ENCODE results near the gene ELANE.
"Not testable (repeated sequence)": the region's sequence is repeated elsewhere in the genome, so short reads cannot be mapped to it uniquely, and the experiment has no call there.

ELANE gene

DNA sequence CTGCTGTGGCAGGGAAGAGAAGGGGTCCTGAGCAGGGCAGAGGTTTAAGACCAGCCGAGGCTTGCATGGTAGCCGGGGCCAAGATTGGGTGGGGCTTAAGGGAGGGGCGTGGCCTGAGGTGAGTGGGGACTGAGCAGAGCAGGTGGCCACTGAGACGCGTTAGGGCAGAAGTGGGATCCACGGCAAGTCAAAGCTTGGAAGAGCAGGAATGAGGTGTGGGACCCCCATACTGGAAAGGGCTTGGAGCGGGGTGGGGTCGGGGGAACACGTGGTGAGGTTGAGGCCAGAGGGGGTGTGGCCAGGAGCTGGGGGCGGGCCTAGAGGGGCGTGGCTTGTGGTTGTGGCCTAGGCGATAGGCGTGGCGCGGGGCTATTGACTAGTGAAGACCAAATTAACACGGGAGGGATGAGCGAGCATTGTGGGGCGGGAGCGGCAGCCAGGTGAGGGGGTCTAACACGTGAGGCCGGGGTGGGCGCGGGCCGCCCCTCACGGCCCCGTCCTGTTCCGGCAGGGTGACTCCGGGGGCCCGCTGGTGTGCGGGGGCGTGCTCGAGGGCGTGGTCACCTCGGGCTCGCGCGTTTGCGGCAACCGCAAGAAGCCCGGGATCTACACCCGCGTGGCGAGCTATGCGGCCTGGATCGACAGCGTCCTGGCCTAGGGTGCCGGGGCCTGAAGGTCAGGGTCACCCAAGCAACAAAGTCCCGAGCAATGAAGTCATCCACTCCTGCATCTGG is 10.6 kb downstream of the ELANE start:
- peak; percentile 63 to 65 for DNase-seq (ENCODE audit: low read depth in 2 of 2)

DNA sequence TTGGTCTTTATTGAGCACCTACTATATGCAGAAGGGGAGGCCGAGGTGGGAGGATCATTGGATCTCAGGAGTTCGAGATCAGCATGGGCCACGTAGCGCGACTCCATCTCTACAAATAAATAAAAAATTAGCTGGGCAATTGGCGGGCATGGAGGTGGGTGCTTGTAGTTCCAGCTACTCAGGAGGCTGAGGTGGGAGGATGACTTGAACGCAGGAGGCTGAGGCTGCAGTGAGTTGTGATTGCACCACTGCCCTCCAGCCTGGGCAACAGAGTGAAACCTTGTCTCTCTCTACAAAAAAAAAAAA is 11.2 kb downstream of the ELANE start:
- DNase-seq (ENCODE audit: low read depth in 2 of 2): no peak

DNA sequence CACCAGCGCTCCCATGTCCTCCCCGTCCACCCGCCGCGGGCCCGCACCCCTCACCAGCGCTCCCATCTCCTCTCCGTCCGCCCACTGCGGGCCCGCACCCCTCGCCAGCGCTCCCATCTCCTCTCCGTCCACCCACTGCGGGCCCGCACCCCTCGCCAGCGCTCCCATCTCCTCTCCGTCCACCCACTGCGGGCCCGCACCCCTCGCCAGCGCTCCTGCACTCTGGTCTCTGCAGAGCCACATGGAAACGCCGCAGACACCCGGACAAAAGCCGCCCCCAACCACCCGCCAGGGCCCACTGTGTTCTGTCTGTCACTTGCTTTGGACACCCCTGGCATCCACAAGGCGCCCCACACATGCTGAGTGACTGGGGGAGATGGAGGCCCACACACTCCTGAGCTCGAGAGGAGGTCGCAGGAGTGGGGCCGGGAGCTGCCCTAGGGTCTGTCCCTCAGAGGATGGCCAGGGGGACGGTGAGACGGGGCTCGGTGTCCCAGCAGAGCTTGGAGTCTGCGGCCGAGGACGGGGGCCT is 14.7 kb downstream of the ELANE start:
- DNase-seq (ENCODE audit: low read depth in 2 of 2): no peak

DNA sequence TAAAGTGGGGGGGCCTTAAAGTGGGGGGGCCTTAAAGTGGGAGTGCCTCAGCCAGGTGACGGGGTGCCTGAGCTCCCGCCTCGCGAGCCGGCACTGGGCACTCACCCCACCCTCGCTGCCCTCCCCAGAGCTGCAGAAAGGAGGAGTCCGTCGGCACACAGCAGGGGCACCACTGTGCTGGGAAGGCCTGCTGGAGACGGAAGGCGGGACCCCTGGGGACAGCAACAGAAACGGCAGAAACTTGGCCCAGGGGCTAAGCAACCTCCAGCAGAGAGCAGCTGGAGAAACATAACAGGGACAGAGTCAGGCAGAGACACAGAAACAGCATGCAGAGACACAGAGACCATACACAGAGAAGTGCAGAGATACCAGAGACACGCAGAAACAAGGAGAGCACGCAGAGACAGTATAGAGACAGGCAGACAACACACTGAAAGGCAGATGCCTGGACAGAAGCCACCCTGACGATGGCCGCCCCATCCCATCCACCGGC is 15.2 kb downstream of the ELANE start:
- no peak for DNase-seq (ENCODE audit: low read depth in 2 of 2)

- no peak for DNase-seq (ENCODE audit: low read depth in 2 of 2)
These were observed 15.9 kb downstream of the ELANE start for GRCh38 chr19:867855-868457.

DNA sequence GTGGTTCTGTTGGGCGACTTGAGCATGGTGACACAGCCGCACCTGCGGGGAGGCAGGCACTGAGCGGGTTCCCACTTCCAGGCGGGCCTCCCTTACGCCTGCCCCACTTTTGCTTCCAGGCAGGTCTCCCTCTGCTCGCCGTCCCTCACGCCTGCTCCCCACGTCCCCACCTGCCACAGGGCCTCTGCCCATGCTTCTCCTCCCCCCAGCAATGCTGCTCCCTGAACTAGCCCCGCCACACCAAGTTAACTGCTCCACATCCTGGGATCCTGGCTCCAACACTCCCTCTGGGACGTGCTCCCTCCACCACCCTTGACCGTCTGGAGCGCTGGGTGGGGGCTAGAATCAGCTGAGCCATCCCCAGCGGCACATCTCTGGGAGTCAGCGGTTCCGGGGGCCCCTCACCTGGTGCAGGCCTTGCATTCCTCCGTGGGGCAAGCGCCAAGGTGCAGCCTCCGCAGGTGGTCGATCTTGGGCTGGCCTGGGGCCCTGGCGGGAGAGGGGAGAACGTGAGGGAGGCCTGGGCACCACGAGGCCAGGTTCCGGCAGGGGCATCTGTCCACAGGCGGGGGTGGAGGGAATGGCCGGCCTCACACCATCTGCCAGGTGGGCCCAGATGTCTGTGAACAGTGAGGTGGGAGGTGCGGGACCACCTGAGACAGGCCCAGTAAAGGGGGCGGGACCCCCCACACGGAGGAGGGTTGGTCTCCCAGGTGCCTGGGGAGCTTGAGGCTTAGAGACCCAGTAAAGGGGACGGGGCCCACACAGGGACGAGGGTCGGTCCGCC is 16.5 kb downstream of the ELANE start:
- no peak for DNase-seq (ENCODE audit: low read depth in 2 of 2)

- no peak for DNase-seq (ENCODE audit: low read depth in 2 of 2)
These were observed 17.4 kb downstream of the ELANE start for GRCh38 chr19:869245-870177.

- DNase-seq (ENCODE audit: low read depth in 2 of 2): no peak
These were observed 18.2 kb downstream of the ELANE start for GRCh38 chr19:870314-870713.

DNA sequence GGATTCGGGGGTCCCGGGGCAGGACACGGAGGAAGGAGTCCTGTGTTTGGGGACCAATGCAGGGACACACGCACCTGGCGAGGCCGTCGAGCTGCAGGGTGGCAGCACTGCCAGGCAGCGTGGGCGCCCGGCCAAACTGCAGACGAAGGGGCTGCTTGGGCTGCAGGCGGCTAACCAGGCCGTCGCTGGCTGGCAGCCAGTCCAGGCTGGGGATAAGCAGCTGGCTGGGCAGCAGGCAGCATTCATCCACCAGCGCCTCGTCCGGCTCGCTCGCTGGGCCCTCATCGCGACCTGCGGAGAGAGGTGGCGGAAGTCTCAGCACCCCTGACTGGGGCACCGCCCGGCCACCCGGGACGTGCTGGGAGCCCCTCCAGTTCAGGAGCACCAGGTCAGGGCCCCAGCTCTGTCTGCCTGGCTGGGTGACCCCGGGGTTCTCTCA is 18.9 kb downstream of the ELANE start:
- DNase-seq (ENCODE audit: low read depth in 2 of 2): no peak

GRCh38 chr19:871446-872265 is 19.6 kb downstream of the ELANE start:
- no peak for DNase-seq (ENCODE audit: low read depth in 2 of 2)

- peak; percentile 45 to 60 for DNase-seq (ENCODE audit: low read depth in 2 of 2)
These were observed 20.3 kb downstream of the ELANE start for GRCh38 chr19:872266-872951.

DNA sequence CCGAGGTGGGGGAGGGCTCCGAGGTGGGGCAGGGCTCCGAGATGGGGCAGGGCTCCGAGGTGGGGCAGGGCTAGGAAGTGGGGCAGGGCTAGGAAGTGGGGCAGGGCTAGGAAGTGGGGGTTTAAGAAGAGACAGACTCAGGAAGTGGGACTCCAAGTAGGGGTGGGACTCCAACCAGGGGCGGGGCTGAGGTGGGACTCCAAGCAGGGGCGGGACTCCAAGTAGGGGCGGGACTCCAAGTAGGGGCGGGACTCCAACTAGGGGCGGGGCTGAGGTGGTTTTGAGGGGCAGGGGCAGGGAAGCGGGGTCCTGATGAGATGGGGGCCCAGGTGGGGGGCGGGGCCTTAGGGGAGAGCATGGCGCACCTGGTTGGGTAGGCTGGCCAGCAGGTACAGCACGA is 21.0 kb downstream of the ELANE start:
- peak in 1 of 2 donors; percentile 45 for DNase-seq (ENCODE audit: low read depth in 2 of 2)

- DNase-seq (ENCODE audit: low read depth in 2 of 2): no peak
These were observed 21.5 kb downstream of the ELANE start for GRCh38 chr19:873561-874041.

GRCh38 chr19:875265-875879 is 23.3 kb downstream of the ELANE start:
- DNase-seq (ENCODE audit: low read depth in 2 of 2): no peak

DNA sequence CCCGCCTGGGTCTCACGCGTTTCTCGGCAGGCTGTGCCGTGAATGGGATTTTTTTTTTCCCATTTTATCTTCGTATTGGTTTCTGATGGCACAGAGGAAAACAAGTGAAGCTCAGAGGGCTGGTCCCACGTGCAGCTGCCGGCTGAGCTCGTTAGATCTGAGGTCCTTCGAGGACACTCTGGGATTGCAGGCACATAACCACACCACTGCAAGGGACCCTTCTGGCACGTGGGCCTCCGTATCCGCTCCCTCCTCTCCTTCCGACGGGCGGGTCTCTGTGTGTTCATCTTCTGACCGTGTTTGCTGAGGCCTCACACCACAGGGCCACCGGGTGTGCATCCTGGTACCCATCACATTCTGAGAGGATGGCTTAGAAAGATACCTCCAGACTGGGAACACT is 24.0 kb downstream of the ELANE start:
- DNase-seq (ENCODE audit: low read depth in 2 of 2): no peak

- no peak for DNase-seq (ENCODE audit: low read depth in 2 of 2)
These were observed 24.7 kb downstream of the ELANE start for GRCh38 chr19:876780-877314.

GRCh38 chr19:877992-878660 is 26.0 kb downstream of the ELANE start:
- not testable (repeated sequence) for DNase-seq (ENCODE audit: low read depth in 2 of 2)

DNA sequence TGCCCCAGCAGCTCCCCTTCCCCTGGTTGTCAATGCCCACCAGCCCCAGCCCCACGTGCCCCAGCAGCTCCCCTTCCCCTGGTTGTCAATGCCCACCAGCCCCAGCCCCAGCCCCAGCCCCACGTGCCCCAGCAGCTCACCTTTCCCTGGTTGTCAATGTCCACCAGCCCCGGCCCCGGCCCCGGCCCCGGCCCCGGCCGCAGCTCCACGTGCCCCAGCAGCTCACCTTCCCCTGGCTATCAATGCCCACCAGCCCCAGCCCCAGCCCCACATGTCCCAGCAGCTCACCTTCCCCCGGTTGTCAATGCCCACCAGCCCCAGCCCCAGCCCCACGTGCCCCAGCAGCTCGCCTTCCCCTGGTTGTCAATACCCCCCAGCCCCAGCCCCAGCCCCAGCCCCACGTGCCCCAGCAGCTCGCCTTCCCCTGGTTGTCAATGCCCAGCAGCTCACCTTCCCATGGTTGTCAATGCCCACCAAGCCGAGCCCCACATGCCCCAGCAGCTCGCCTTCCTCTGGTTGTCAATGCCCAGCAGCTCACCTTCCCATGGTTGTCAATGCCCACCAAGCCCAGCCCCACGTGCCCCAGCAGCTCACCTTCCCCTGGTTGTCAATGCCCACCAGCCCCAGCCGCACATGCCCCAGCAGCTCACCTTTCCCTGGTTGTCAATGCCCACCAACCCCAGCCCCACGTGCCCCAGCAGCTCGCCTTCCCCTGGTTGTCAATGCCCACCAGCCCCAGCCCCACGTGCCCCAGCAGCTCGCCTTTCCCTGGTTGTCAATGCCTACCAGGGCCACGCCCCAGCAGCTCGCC is 26.9 kb downstream of the ELANE start:
- DNase-seq (ENCODE audit: low read depth in 2 of 2): not testable (repeated sequence)
